Measurements from ENCODE around the gene TESK2.

Gene TESK2

GRCh38 chr1:45335855-45336324, 155.1 kb downstream of the TESK2 start:
- no peak for DNase-seq (ENCODE audit: low read depth)

DNA sequence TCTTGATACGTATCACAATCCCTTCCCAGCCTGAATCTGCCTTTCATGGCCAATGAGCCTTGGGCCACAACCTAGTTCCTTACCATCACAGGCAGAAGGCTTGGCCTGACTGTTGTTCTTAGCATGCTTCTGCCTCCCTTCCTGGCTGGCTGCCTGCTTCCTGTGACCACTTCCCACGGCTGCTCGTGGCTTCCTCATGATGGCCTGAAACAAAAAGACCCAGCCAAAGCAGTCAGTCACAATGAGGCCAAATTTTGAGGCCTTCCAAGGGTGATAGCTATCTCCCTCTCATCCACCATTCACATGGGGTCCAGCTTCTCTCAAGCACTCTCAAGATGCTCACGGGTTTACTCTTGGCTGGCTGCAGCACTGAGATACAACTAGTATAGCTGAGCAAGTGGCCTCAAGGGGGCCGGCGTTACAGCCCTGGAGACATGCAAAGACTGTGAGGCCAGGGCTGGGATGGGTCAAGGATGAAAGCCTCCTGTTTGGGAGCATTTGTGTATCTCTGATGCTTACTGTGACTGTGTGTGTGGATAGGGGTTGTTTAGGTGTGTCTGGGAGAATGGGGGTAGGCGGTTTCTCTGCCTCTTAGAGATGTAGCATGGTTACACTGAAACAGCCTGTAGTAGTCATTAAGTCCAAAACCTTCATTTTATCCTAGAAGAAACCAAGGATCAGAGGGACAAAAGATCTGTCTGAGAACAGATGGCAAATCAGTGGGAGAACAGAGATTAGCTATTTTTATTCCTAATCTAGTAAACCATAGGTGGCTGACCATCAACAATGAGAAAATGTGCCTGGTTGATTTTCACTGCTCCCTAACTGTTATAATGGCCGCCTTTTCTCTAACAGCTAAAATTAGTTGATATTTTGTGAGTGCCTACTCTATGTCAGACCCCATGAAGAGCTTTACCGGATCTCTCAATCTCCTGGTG, 156.4 kb downstream of the TESK2 start:
- DNase-seq (ENCODE audit: low read depth) = no peak

DNA sequence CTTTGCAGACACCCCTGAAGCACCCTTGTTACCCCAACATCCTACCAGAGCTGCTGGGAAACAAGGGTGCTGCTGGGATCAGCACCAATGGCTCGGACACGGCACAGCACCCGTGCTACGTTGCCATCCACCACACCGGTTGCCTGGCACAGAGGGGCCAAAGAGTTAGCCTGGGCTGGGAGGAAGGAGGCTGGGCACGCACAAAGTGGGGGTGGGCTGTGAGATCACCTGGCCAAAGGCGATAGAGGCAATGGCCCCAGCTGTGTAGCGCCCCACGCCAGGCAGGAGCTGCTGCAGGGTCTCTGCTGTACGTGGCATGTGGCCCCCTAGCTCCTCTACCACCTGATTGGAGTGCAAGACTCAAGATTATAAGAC, 158.6 kb downstream of the TESK2 start:
- DNase-seq (ENCODE audit: low read depth) = no peak

GRCh38 chr1:45331436-45332345, 159.3 kb downstream of the TESK2 start:
- no peak for DNase-seq (ENCODE audit: low read depth)

DNA sequence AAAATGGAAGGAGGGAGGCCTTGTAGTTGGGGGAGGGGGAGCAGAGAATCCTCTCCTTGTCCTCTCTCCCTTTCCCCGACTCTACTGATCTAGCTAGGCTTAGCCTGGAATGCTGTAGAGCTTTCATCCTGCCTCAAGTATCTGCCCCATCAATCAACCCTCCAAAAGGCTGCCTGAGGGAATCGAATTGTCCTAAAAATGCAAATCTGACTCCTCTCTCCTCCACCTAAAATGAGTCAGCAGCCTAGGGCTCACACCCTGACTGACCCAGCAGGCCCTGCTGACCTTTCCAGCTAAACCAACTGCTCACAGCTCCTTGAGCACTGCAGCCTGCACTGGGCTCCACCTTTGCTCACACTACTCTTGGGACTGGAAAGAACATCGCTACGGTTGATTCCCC, 161.5 kb downstream of the TESK2 start:
- DNase-seq (ENCODE audit: low read depth) = no peak

DNA sequence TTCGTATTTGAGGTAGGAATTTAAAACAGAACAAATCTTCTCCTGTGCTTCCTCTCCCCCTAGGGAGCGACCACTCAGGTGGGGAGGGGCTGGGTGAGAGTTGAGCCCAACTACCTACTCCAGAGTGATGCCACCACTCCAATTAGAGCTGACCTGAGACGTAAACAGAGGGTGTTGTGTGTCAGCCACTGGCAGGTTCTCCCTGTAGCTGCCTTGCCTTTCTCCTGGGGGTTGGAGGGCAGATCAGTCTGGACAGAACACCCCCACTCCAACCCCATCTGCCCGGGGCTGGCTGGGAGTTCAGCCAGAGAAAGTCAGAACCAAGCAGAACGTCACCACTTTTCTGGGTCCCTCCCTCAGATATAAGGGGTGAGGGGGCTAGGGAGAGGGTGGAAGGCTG, 162.3 kb downstream of the TESK2 start:
- DNase-seq (ENCODE audit: low read depth) = no peak

DNA sequence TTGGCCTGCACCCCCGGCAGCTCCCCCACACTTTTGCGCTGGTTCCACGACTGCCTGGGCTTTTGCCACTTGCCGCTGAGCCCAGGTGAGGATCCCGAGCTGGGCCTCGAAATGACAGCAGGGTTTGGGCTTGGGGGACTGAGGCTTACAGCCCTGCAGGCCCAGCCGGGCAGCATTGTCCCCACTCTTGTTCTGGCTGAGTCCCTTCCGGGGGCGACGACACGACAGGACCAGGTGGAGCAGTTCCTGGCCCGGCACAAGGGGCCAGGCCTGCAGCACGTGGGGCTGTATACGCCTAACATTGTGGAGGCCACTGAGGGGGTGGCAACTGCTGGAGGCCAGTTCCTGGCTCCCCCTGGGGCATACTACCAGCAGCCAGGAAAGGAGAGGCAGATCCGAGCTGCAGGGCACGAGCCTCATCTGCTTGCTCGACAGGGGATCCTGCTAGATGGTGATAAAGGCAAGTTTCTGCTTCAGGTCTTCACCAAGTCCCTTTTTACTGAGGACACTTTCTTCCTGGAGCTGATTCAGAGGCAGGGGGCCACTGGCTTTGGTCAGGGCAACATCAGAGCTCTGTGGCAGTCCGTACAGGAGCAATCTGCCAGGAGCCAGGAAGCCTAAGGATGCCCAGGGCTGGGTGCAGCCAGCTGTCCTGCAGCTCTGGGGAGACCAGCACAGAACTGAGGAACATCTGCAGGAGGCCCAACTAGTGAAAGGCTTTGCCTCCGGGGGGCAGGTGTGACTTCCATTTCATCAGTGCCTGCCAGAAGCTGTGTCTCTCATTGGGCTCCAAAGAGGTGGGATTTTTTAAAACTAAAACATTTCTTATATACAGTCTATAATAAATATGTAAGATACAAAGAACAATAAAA, 163.1 kb downstream of the TESK2 start:
- no peak for DNase-seq (ENCODE audit: low read depth)

DNA sequence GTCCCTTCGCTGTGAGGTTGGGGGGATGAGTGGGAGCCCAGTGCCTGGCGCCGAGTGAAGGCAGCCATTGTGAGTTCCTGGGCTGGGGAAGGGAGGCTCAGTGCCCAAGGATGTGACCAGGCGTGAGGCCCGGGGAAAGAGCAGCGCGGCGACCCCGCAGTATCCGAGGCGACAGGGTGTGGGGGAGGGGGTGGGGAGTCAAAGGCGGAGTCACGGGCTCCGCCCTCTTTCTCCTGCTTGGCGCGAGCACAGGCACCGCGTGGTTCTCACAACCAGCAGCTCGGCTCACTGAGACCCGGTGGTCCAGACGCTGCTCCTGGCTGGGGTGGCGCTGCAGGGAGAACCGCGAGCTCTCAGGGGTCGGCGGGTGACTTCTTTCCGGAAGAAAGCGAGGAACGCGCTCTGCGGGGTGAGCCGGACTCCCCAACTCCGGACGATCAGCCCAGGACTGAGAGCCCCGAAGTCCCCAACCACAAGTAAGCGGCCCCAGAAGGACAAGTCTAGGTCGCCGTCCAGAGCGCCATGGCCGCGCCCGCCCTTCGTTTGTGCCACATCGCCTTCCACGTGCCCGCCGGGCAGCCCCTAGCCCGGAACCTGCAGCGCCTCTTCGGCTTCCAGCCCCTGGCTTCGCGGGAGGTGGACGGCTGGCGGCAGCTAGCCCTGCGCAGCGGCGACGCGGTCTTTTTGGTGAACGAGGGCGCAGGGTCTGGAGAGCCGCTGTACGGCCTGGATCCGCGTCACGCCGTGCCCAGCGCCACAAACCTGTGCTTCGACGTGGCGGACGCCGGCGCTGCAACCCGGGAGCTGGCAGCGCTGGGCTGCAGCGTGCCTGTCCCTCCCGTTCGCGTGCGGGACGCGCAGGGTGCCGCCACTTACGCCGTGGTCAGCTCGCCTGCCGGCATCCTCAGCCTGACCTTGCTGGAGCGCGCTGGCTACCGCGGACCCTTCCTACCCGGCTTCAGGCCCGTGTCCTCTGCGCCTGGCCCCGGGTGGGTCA, 164.0 kb downstream of the TESK2 start, which contains the start of gene HPDL:
Gene HPDL, plus strand, starts transcription at position 269 of the 997 bp plus-strand sequence. Its CDS starts 254 bp downstream, at position 523.
- peak; percentile 28 for DNase-seq (ENCODE audit: low read depth)

GRCh38 chr1:45325851-45326506, 165.0 kb downstream of the TESK2 start:
- no peak for DNase-seq (ENCODE audit: low read depth)

GRCh38 chr1:45322486-45323040, 168.4 kb downstream of the TESK2 start:
- no peak for DNase-seq (ENCODE audit: low read depth)

DNA sequence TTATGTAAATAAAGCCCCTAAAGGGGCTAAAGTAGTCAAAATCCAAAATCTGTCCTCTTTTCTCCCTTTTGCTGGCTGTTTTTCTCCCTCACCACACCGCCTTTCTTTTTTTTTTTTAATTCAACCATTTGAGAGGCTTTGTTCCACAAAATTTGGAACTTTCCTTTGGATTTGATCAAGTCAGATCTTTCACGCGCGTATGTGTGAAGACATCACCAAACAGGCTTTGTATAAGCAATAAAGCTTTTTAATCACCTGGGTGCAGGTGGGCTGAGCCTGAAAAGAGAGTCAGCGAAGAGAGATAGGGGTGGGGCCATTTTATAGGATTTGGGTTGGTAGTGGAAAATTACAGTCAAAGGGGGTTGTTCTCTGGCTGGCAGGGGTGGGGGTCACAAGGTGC, 169.5 kb downstream of the TESK2 start:
- DNase-seq (ENCODE audit: low read depth) = no peak

GRCh38 chr1:45319761-45320160, 171.2 kb downstream of the TESK2 start:
- no peak for DNase-seq (ENCODE audit: low read depth)

DNA sequence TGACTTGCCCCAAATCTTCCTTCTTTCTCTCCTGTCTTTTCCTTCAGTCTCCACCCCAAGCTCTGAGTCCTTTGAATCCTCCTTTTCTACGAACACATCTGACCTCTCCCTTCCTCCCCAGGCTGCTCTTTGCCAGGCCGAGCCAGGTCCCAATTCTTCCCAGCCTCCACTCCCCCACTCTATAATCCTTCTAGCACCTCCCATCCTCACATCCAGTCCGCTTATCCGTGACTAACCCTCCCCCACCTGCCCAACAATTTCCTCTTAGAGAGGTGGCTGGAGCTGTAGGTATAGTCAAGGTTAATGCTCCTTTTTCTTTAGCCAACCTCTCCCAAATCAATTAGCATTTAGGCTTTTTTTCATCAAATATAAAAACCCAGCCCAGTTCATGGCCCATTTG, 173.8 kb downstream of the TESK2 start:
- no peak for DNase-seq (ENCODE audit: low read depth)

DNA sequence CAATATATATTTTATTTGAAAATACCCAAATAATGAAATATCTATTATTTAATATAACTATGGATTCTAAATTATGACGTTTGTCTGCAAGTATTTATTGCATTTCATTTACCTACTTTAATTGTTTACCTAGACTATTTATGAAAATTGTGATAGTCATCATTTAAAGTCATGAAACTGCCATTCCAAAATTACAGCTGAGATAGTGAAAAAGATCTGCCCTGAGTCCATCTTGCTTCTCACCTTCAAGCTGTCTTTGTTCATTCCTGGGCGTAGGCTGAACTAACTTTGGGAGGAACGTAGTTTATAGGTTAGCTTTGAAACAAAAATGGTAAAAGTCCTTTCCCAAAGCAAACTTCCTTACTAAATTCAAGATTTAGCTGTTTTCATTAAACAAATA, 176.7 kb downstream of the TESK2 start:
- no peak for DNase-seq (ENCODE audit: low read depth)

DNA sequence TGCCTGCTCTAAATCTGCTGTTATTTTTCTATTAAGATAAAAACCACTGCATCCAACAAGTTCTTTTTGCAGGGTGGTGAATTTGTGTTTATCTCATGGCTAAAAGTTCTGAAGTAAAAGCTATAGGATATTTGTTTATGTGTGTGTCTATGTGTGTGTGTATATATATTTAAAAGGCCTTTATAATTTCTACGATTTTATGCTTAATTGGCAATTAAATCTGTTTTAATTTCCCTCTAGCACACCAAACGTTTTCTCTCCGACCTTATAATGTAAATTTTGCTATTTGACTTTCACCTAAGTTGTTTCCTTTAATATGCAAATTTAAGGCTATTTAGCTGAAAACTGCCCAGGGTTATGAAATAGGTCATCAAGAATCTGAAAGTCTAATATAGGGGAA, 184.1 kb downstream of the TESK2 start:
- DNase-seq (ENCODE audit: low read depth) = no peak

DNA sequence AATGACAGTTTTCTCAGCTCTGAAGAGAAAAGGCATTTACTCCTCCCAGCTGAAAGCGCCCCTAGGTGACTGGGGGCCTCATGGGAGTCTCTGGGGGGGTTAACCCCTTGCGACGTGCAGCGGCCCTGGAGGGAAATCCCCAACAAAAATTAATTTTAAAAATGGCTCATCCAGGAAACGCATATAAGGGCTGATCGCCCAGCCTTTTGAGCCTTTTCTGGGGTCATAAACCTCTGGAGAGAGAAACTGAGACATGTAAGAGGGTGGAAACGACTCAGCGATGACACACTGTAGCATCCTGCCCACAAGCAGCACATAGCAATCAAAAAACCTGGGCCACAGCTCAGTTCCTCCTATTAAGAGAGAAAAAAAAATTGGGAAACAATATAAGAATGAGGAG, 184.6 kb downstream of the TESK2 start:
- no peak for DNase-seq (ENCODE audit: low read depth)

DNA sequence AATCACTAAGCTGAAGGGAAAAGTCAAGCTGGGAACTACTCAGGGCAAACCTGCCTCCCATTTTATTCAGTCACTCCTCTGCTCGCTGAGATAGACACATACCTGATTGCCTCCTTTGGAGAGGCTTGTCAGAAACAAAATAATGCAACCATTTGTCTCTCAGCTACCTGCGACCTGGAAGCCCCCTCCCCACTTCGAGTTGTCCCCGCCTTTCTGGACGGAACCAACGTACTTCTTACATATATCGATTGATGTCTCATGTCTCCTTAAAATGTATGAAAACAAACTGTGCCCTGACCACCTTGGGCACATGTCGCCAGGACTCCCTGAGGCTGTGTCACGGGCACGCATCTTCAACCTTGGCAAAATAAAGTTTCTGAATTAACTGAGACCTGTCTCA, 185.7 kb downstream of the TESK2 start:
- DNase-seq (ENCODE audit: low read depth) = no peak

GRCh38 chr1:45304311-45305081, 186.5 kb downstream of the TESK2 start:
- no peak for DNase-seq (ENCODE audit: low read depth)
